AG09309 (cell line): ENCODE measurements around the gene ZNF398.
"Not testable (repeated sequence)": the region's sequence is repeated elsewhere in the genome, so short reads cannot be mapped to it uniquely, and the experiment has no call there.

ENCODE experiments used
- DNase-seq: peaks from one replicate; pipeline ENCODE4 v3.0.0-alpha.2; 2010; ENCODE audit warnings: low read depth
- H3K4me3 ChIP-seq: 2 replicates; pipeline ENCODE4 v1.5.1; 2011; ENCODE audit warnings: mild to moderate bottlenecking, low read depth, low read length, moderate library complexity; ENCODE audit not compliant: control insufficient read depth
- TF ChIP-seq, protein P1 (sequence below): IDR thresholded peaks from 2 replicates; pipeline ENCODE4 v1.5.1; 2011; ENCODE audit warnings: mild to moderate bottlenecking, low read depth, low read length, inconsistent platforms; ENCODE audit not compliant: insufficient read depth, control insufficient read depth; ENCODE audit errors: missing control alignments

The ZNF398 gene

GRCh38 chr7:149223761-149224160 is 76.5 kb downstream of the ZNF398 start:
- TF ChIP-seq, protein P1, sequence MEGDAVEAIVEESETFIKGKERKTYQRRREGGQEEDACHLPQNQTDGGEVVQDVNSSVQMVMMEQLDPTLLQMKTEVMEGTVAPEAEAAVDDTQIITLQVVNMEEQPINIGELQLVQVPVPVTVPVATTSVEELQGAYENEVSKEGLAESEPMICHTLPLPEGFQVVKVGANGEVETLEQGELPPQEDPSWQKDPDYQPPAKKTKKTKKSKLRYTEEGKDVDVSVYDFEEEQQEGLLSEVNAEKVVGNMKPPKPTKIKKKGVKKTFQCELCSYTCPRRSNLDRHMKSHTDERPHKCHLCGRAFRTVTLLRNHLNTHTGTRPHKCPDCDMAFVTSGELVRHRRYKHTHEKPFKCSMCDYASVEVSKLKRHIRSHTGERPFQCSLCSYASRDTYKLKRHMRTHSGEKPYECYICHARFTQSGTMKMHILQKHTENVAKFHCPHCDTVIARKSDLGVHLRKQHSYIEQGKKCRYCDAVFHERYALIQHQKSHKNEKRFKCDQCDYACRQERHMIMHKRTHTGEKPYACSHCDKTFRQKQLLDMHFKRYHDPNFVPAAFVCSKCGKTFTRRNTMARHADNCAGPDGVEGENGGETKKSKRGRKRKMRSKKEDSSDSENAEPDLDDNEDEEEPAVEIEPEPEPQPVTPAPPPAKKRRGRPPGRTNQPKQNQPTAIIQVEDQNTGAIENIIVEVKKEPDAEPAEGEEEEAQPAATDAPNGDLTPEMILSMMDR = no peak
- no peak overlapping the region for H3K4me3 ChIP-seq
- no peak for DNase-seq

- TF ChIP-seq, protein P1 = no peak
- H3K4me3 ChIP-seq = no peak overlapping the region
- DNase-seq = no peak
Observed at GRCh38 chr7:149224352-149224751, 77.1 kb downstream of the ZNF398 start.

DNA sequence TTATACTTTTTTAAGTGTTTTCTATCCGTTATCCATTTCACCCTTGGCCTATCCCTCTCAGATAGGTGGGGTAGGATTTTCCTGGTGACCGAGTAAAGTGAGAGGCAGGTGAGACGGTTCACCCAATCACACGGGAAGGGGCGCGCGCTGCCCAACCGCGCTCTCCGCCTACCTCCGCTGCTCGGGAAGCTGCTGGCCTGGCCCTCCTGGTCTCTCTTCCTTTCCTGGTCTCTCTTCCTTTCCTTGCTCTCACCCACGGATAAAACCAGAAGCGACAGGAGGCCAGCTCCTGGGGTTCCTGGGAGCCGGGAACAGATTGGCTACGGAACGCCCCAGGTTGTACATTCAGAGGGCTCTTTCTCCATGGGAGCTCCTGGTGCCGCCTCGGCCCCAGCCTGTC is 77.9 kb downstream of the ZNF398 start:
- DNase-seq = no peak
- TF ChIP-seq, protein P1 = no peak
- no peak overlapping the region for H3K4me3 ChIP-seq

- TF ChIP-seq, protein P1 = no peak
- no peak for DNase-seq
- no peak overlapping the region for H3K4me3 ChIP-seq
Observed at GRCh38 chr7:149225656-149226055, 78.4 kb downstream of the ZNF398 start.

GRCh38 chr7:149226366-149226765 is 79.1 kb downstream of the ZNF398 start:
- H3K4me3 ChIP-seq, DNase-seq: not testable (repeated sequence)

DNA sequence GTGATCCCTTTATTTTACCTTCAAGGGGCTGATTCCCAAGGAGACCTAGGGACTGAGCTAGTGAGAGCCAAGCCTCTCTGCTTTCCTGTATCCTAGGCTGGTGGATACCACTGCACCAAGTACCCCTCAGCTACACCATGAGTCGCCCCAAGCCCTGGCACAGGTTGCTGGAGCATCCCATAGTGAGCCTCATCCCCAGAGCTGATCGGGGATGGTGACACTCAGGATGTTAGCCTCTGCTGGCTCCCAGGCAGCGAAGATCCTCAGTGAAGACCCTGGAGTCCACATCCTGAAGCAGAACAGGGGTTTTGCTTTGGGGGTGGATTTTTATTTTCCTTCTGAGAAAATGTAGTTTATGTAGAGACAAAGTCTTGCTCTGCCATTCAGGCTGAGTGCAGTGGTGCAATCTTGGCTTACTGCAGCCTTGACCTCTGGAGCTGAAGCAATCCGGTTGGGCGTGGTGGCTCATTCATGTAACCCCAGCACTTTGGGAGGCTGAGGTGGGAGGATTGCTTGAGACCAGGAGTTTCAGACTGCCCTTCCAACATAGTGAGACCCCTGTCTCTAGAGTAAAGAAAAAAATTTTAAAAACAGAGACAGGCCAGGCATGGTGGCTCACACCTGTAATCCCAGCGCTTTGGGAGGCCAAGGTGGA is 79.7 kb downstream of the ZNF398 start:
- no peak overlapping the region for H3K4me3 ChIP-seq
- TF ChIP-seq, protein P1 = no peak
- DNase-seq = no peak

DNA sequence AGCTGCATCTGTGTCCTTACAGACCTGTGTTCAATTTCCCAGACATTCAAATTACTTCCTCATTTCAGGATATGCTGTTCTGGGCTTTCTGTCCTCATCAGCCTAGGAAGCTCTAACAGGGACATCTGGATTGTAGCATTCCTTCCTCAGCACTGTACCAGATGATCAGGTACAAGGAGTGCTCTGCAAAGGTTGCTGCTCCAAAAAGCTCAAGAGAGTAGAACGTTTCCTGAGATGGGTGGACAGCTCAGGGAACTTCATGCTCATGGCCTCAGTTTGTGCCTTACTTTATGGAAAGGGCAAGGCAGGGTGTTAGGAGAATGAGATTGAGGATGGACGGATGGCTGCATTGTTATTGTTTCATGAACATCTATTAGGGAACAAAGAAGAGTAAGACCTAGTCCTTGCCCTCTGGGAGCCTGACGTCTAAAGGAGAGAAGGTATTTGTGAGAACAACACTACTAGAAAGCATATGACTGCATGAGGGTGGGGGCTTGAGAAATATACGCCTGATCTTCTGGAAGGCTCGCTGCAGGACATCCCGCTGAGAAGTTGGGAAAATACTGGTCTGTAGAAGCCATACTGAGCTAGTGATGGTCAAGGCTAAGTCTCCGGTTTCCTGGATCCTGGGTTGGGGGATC is 81.7 kb downstream of the ZNF398 start:
- TF ChIP-seq, protein P1 = no peak
- DNase-seq = no peak
- no peak overlapping the region for H3K4me3 ChIP-seq
